GM12801 (cell line): ENCODE measurements around the gene SLAMF6.

Experiments
- CTCF ChIP-seq: IDR thresholded peaks from one replicate; pipeline ENCODE4 v1.5.1; 2011; ENCODE audit warnings: control low read depth; ENCODE audit not compliant: insufficient read length; ENCODE audit errors: extremely low read depth

The SLAMF6 gene

GRCh38 chr1:160539990-160540858 is 17.2 kb upstream of the SLAMF6 start:
- no peak for TF ChIP-seq CTCF

GRCh38 chr1:160539684-160539989 is 16.6 kb upstream of the SLAMF6 start:
- no peak for TF ChIP-seq CTCF

- no peak for TF ChIP-seq CTCF
Measured at GRCh38 chr1:160538985-160539651, 16.1 kb upstream of the SLAMF6 start.

GRCh38 chr1:160537714-160538665 is 14.9 kb upstream of the SLAMF6 start:
- TF ChIP-seq CTCF, result no peak

GRCh38 chr1:160534823-160535605 is 12.0 kb upstream of the SLAMF6 start:
- no peak for TF ChIP-seq CTCF

GRCh38 chr1:160522136-160522535 is 919 bp downstream of the SLAMF6 start:
- no peak for TF ChIP-seq CTCF
